NB4 (cell line): ENCODE data around the gene COPZ1.

Experiments used
- DNase-seq: peaks from one replicate; pipeline ENCODE4 v3.0.0; 2010; ENCODE audit warnings: low read depth
- H3K4me3 ChIP-seq: one replicate; pipeline ENCODE4 v1.5.1; 2011; ENCODE audit warnings: mild to moderate bottlenecking, low read depth, low read length, moderate library complexity
- CTCF ChIP-seq: IDR thresholded peaks from one replicate; pipeline ENCODE4 v1.5.1; 2012; ENCODE audit warnings: low read depth, low read length
- MAX ChIP-seq: IDR thresholded peaks from 2 replicates; pipeline ENCODE4 v1.6.1; 2011; ENCODE audit warnings: low read depth, low read length
- MYC ChIP-seq: IDR thresholded peaks from 2 replicates; pipeline ENCODE4 v1.6.1; 2011; ENCODE audit warnings: low read depth, low read length
- POLR2A ChIP-seq: IDR thresholded peaks from 2 replicates; pipeline ENCODE4 v1.6.1; 2011; ENCODE audit warnings: mild to moderate bottlenecking; ENCODE audit not compliant: insufficient read length; ENCODE audit errors: extremely low read depth

COPZ1 gene

GRCh38 chr12:54384591-54385041 is 59.7 kb downstream of the COPZ1 start, which contains the start of gene ZNF385A:
Gene ZNF385A, minus strand, starts transcription at chr12:54384733. Its CDS starts 219 bp downstream, at chr12:54384514.
- TF ChIP-seq CTCF (peak; percentile 3), POLR2A (peak; percentile 17), MAX (peak; percentile 51), MYC (peak; percentile 65)
- DNase-seq = peak; percentile 99
- H3K4me3 ChIP-seq = peak within 1 kb of the TSS; percentile 51

- DNase-seq = peak; percentile 56
- no peak overlapping the region for H3K4me3 ChIP-seq
- no peak for TF ChIP-seq MYC
- TF ChIP-seq CTCF = no peak
- no peak for TF ChIP-seq MAX
- no peak for TF ChIP-seq POLR2A
Measured at GRCh38 chr12:54385251-54385914, 60.5 kb downstream of the COPZ1 start.

- H3K4me3 ChIP-seq = no peak overlapping the region
- no peak for DNase-seq
- TF ChIP-seq POLR2A (no peak), MYC (no peak), MAX (no peak), CTCF (no peak)
Measured at GRCh38 chr12:54386403-54387113, 61.6 kb downstream of the COPZ1 start.

- H3K4me3 ChIP-seq = no peak overlapping the region
- no peak for DNase-seq
- no peak for TF ChIP-seq MYC
- no peak for TF ChIP-seq POLR2A
- TF ChIP-seq CTCF = no peak
- TF ChIP-seq MAX = no peak
Measured at GRCh38 chr12:54387114-54387467, 62.2 kb downstream of the COPZ1 start.

GRCh38 chr12:54388237-54389133 is 63.6 kb downstream of the COPZ1 start:
- H3K4me3 ChIP-seq = no peak overlapping the region
- no peak for DNase-seq
- TF ChIP-seq POLR2A = no peak
- no peak for TF ChIP-seq MAX
- TF ChIP-seq CTCF = no peak
- no peak for TF ChIP-seq MYC
